ENCODE measurements around the gene TTN.

TTN gene

DNA sequence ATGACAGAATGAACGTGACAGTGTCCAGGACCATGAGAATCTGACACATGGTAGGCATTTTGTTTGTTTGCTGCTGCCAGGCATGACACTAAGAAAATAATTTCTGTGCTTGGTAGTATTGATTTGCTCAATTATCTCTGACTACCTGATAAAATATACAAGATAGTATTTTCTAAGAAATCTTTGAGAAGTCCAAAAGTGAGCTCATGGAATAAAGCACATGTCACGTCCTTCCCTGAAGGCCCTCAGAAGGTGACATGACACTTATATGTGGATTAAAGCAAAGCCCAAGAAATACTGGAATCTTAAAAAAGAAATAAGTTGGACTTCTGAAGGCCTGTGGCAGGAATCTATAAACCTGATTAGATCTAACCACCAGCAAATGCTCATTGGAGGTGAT lies 3.8 kb upstream of the TTN start:
- no peak for DNase-seq

DNA sequence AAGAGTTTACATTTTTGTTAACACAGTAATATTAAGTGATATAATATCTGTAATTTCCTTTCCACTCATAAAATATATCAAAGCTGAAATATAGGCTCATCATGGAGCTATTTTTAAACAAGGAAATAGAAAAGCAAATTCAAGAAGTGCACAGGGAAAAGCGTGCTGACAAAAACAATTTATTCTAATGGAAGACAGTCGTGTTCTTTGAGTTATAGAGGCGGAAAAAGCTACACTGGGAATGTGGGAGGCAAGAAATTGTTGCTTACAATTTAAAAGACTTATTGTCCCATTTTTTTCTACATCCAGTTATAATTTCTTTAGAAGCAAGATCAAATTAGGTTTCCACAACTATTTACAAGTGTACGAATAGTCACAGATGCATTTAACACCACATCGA lies 3.2 kb upstream of the TTN start:
- DNase-seq: no peak

DNA sequence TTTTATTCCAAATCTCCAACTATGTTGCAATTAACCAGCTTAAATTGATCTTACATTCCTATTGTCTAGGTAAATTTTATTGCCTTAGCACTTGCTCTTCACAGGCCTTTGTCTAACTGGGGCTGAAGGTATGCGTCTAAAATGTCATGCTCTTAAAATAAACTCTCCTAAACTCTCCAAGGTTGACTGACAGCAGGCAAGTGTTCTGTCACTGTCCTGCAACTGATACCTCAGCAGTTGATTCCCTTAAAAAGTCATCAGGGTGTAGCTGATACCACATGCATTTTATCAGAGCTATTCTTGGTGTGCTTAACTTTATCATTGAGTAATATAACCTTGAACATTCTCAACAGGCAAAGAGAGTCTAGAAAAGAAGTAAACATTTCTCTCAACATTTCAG lies 680 bp downstream of the TTN start:
- no peak for DNase-seq

DNA sequence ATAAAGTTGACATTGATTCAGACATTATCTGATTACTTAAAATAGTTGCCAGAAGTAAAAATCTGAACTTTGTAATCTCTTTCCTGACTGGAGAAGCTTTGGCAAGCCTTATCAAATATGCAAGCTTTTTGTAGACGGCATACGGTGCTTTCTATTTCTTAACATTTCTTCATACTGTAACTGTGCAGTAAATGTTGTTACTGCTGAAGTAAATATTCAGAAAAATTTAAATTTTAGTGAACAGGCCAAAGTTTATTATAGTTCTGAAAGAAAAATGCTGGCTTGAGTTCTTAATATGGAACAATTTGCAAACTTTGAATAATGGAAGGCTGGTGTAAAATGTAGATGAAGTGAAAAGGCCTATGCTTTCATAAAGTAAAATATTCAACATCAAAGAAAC lies 1.8 kb downstream of the TTN start:
- DNase-seq: no peak

DNA sequence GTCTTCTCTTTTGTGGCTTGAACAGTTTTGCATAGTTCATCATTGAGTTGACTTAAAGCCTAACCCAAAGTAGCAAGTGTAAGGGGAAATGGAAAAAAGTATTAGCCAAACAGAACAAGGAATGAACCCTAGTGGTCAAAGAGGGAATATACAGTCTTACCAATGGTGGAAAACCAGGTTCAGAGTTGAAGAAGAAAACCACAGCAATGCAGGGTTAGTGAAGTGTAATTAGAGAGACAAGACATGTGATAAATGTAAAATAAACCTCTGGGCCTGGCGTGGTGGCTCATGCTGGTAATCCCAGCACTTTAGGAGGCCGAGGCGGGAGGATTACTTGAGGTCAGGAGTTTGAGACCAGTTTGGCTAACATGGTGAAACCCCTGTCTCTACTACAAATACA lies 2.4 kb downstream of the TTN start:
- DNase-seq: no peak

DNA sequence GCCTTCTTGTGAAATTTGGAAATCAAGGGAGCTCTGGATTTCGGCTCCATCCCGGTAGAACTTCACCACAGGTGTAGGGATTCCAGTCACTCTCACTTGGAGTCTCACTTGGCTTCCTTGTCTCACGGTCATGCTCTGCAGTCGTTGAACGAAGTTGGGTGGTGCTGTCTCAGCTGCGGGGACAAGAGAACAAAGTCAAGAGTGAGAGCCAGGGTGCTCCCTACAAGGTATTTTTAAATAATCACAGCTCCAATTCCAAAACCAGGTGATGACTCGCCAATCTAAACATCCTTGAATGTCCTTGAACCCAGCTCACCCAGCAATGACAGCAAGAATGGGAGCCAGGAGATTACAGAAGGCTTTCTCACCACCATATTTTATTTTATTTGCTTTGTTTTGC lies 6.7 kb downstream of the TTN start:
- DNase-seq: no peak

DNA sequence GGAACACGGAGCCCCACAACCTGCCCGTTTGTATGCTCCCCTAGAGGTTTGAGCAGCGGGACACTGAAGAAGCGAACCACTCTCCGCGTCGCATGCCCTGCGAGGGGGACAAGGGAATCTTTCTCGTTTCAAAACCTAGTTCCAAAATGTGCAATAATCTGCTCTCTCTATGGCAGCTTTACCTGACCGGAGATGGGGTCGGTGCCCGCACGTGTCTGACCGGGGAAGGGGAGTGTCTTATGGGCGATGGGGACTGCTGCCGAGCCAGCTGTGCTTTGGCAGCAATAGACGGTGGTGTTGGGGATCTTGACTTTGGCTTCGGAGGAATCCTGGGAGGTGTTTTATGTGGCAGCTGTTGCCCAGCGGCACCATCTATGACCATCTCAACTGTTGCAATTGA lies 7.9 kb downstream of the TTN start:
- no peak for DNase-seq

DNA sequence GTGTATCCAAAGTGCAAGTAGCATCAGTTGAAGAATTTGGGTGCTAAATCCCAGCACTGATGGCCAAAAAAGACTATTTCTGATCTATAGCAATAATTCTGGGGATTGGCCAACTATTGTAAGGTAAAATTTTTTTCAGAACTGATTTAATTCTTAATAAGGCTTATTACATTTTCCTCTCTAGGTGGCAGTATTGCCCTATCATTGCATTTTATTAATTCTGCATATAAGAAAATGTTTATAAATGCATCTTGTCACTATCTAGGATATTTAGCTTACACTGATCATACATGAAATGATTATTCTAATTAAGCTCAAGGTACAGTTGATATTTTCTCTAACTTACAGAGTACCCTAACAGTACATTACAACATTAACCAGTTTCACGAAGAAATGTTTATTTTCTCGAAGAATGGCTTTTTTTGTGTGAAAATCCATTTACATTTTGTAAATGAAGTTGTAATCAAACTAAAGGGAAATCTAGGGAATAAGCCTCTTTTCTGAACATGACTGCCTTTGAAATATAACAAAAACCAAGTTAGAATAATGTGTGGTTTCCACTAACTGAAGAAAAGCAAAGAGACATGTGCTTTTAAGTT lies 11.0 kb downstream of the TTN start:
- no peak for DNase-seq

DNA sequence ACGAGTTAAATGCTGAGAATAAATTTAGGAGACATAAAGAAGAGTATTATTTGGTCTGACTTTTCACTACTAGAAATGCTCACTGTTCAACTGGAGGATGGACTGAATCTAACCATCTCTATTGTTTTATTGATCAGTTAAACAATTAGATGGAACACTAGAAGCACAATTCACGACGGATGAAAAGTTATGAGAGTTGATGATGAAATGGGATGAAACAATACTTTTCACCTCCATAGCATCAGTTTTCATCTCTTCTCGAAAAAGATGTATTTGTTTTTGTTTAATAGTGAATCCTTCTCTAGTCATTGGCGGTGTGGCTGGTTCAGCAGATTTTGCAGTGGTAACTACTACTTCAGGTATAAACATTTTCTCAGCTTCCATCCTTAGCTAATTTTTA lies 19.3 kb downstream of the TTN start:
- DNase-seq: no peak

DNA sequence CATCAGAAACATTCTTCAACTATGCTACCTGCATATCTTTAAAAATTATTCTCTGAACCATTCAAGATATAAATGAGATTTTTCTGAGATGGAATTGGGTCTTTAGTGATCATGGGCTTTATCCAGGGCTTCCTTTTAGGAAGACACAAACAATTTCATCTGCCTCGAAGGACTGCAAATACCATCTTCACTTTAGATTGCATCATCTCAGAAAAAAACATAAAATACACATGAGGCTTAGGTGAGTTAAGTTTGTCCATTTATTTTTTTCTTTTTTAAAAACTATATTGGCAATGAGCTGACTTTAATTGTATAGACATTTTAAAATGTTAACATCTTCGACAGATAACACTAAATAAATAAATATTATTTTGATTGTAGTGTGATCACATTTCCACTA lies 20.1 kb downstream of the TTN start:
- DNase-seq: no peak

DNA sequence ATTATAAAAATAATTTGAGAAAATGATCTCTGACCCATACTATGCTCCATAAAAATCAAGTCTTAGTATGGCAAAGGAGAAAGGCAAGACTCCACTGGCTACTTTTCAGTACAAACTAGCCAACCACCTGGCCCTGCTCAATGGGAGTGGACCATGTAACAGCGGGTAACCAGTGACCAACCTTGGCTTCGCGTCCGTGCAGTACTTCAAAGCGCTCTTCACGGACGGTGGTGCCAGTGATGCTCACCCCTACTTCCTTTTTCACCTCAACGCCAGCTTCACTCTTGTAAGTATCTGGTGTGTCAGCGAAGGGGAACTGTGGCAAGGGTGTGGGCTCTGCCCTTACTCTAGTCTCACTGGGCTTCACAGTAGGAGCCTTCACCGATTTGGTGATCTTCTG lies 23.3 kb downstream of the TTN start:
- DNase-seq: no peak

DNA sequence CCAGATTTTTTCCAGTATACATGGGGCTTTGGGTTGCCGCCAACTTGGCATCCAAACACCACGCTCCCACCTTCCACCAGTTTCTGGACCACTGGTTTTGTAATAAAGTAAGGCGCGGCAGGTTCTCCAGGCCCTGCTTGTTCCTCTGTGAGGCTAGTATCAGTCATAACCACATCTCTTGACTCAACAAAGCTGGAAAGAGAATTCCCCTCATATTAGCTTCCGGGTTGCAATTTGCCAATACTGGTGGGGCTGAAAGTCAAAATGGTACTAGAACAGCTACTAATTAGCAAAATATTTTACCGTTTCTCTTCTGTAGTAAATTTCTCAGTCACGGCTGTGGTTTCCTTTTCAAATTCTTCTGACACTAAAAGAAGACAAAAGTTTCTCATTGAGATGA lies 25.0 kb downstream of the TTN start:
- no peak for DNase-seq

DNA sequence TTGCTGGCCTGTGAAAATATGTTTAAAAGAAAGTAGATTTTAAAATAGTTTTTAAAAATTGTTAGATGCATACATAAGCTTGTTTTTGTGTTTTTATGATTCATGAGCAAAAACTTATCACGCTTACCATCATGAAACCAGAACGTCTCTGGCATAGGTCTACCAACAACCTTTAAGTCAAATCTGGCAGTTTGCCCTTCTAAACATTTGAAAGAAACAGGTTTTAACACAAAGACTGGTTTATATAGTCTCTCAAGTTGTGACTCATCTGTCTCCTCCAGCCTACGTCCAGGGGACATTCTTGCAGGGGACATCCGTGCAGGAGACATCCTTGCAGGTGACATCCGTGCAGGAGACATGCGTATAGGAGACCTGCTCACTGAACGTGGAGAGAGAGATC lies 29.6 kb downstream of the TTN start:
- no peak for DNase-seq

DNA sequence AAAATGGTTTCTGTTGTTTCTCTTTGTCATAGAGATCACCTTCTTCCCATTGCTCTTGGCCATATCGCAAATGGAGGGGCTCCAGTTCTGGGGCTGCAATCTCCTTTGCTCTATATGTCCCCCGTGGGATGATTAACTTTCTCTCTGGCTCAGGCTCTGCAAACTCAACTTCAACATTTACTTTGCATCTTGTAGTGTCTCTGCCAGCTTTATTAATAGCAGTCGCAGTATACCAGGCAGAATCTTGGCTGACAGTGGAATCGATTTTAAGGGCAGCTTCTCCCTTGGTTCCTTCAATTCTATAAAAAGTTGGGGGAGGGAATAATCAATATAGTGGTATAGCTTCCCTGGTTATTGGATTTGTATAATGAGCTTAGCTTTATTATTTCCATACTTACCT lies 30.5 kb downstream of the TTN start:
- no peak for DNase-seq

DNA sequence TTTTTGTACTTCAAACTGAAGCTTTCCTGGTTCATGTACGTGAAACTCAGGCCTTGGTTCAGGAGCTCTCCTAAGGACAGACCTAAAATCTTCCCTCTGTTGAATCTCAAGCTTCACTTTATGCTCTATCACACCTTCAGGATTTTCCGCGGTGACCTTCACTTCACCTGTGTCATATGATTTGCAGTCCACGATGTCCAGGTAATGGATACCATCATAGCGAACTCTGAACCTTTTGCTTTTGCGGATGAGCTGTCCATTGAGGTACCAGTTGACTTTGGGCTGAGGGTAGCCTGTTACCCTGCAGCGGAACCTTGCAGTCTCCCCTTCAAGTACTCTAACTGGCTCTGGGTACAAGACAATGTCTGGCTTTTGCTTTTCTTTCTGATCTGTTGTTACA lies 31.2 kb downstream of the TTN start:
- DNase-seq: no peak

DNA sequence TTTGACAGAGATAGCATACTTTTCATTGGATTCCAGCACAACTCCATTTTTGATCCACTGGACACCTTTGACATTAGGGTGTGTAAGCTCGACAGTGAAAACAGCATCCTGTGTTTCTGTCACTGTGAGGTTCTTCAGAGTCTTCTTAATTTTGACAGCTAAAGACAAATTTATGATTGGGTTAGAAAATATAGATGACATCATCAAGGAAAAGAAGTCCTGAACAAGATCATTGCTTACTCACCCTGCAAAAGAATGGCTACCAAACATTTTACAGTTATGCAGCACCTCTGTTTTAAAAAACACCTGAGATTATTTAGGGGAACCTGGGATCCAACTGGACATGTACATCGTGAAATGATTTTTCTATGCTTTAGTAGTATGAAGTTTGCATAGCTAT lies 36.7 kb downstream of the TTN start:
- DNase-seq: no peak

DNA sequence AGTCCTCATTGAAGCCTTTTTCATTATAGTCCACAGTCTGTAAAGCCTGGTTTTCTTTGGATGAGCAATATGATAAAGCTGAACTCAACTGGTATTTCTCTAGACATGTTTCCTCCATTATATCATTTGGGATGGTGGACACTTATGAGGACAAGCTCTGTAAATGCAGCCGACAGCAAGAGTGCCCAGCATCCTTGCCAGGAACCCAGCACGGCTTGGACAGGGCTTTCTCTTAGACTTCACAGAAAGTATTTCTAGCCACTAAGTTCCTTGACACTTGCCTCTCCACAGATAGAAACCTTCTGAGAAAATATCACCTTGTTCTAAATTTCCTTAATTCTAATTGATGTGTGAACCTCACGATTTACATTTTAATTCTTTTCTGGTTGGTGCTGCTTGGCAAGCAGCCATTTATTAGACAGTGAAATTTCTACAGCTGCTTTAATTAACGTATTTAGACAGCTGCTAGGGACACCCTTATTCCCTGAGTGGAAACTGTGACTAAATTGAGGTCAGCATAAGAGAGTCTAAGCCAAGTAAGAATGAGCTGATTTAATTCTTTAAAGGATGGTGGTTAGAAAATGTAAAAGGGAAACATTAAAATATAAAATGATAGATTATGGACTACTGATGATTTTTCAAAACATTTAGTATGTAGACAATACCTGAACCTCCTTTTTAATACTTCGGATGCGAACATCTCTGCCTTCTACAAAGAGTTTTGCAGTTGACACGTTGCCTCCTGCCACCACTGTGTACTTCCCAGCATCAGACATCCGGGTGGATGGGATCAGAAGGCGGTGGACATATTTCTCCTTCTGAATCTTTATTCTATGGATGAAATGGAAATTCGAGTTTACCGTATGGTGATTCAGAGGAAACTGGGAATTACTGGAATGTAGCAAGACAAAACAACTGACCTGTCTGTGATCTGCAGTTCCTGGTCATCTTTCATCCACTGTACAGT lies 39.8 kb downstream of the TTN start:
- no peak for DNase-seq

DNA sequence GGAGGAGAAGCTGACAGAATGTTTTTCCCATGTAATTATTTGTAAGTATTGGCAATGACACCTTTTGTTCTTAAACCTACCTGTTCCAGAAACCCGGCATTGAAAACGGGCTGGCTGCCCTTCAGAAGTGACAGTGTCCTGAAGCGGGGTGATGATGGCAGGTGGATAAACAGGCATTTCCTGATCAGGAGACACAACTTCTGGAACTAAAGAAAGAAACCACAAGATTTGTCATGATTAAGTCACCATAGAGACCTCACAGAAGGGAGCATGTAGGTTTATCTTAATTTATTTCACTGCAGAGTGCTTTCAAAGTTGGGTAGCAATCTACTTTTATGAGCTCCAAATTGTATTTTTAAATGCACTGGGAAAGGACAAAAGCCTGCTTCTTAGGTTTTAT lies 43.1 kb downstream of the TTN start:
- DNase-seq: no peak

DNA sequence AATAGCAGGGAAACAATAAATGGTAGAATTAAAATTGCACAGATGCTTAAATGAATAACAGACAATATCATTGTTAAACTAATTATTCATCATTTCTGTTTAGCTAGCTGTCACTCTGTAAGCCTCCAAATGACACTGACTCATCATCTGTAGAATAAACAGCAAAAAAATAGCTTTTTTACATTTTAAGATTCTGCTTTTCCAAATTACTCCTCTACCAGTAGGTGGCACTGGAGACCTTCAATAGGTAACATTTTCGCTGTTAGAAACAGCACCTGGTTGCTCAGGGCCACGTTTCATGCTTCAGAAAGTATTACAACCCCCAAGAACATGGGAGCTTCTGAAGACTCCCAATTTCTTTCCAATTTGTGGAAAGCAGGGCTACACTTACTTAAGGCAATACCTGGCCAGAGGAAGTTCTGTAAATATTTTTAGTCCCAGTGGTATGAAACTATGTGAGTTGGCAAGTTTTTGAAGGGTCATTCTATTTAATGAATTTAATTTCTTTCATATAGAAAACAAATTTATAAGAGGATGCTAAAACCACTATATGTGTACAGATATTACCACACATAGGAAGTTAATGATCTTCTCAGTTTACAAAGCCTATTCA lies 45.4 kb downstream of the TTN start:
- DNase-seq: peak; percentile 28

DNA sequence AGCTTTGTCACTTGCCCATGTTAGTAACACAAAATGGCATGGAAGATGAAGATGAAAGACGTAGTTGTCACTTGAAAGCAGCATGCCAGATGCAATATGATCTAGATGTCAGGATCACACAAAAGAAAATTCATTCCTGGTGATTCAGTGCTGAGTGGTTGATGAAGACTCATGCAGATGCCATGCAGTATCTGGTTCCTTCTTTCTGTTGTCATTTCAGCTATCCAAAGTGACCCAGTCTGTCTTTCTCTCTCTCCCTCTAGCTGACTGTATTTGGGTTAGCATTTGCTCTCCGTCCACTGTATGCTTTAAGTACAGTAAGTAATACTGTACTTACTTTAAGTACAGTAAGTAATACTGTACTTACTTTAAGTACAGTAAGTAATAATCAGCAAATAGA lies 50.4 kb downstream of the TTN start:
- DNase-seq: no peak

DNA sequence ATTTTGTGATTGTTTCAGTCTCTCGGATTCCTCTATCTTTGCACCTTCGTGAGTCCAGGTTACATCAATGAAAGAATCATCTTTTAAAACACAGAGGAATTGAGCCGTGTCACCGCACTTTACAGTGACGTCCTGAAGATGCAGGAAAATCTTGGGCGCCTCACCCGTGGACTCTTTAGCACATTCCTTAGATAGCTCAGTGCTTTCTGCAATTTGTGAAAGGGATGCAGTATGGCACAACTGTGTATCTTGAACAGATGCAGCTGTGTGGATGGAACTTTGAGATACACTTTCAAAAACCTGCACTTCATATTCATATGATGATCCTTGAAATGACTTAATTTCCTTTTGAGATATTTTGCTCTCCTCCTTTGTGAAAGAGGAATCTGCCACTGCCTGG lies 50.9 kb downstream of the TTN start:
- DNase-seq: no peak

DNA sequence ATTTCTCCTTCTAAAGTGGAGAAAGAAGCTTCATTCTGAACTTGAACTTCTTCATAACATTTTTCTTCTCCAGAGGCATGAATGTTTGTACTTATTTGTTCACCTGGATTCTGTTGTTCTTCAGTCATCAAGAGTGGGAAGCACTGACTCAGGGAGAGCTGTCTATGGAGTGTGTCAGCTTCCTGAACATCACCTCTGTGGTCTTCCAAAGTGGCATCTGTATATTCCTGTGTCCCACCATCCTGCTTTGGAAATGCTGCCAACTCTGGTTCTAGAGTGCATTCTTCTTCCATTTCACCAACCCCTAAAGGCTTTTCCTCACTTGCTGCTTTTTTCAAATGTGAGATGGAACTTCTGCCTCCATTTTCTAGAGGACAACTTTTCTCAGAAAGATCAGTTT lies 59.5 kb downstream of the TTN start:
- DNase-seq: no peak

DNA sequence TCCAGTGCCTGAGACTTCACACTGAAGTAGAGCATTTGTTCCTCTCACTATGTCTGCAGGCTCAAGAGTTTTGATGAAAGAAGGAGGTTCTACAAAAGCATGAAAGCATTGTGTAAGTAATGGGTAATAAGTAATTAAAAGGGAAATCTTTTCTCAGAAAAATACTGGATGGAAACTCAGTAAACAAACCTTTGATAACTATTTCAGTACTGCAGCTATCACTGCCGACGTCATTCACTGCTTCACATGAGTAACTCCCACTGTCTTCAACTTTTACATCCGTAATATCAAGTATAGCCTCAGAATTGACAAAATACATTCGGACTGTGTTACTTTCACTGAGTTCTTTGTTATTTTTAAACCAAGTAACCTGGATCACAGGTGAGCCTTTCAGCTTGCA lies 72.7 kb downstream of the TTN start:
- no peak for DNase-seq

DNA sequence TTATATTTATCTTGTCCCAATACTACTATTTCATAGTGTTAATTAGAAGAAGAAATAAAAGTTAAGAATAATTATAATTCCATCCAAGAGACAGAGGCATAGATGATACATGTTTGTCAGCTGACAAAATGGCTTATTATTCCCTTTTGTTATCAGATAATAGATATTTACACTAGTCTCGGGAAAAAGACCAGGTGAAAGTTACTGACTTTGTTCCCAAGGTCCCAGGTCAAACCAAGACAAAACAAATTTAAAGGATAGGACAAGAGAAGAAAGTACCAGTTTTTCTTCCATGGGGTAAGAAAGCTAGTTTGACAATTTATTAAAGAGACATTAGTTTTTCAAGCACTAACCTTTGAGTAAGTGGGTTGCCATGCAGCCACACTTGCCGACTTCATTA lies 73.2 kb downstream of the TTN start:
- DNase-seq: no peak

Measured in activated CD4-positive, alpha-beta T cell treated with anti-CD3 and anti-CD28 coated beads for 48 hours (primary cell).